Omental fat pad (tissue), 4 donors: ENCODE data around the gene LDAF1. TPM values are rescaled to one million over a fixed set of nuclear protein-coding genes. Genes with fewer than 3 reads are reported as not detected.

Experiments
- ATAC-seq: fragments of 150-250 bp; one replicate; pipeline ENCODE4 v1.9.1; 2016; ENCODE audit warnings: mild to moderate bottlenecking, moderate library complexity; ENCODE audit not compliant: low FRiP score
- DNase-seq: peaks from one replicate; pipeline ENCODE4 v3.0.0-alpha.2; 2019; ENCODE audit warnings: low spot score
- total RNA-seq, 4 donors: library from RNA; depleted of rRNA; stranded (reverse); fragments of >200 nt; gene quantifications; one replicate each; pipeline ENCODE4 v1.1.0, GENCODE V29; 2016
- TF ChIP-seq, protein P1 (sequence below), 3 donors: fragments of 450-650 bp; IDR thresholded peaks; one replicate each; pipeline ENCODE4 v1.5.1; 2016 to 2017; ENCODE audit warnings: antibody characterized with exemption in 3 of 3, mild to moderate bottlenecking in 3 of 3, moderate library complexity in 2 of 3

LDAF1 gene
- total RNA-seq, 4 donors from 2014 or later, result 22.6 to 60.4 (median 40.9) TPM

DNA sequence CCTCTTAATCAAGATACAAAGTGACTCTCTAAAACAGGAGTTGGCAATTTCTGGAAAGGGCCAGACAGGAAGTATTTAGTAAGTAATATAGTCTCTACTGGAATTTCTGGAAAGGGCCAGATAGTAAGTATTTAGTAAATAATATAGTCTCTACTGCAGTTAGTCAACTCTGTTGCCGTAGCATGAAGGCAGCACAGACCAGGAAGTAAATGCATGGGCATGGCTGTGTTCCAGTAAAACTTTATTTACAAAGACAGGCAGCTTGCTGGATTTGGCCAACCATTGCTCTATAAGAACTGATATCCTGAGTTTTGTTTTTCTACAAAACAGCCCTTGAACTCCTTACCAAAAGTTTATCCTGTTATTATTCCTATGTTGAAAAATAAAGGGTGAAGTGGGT lies 16.9 kb downstream of the LDAF1 start:
- ATAC-seq (no peak), DNase-seq (no peak)
- TF ChIP-seq, protein P1, sequence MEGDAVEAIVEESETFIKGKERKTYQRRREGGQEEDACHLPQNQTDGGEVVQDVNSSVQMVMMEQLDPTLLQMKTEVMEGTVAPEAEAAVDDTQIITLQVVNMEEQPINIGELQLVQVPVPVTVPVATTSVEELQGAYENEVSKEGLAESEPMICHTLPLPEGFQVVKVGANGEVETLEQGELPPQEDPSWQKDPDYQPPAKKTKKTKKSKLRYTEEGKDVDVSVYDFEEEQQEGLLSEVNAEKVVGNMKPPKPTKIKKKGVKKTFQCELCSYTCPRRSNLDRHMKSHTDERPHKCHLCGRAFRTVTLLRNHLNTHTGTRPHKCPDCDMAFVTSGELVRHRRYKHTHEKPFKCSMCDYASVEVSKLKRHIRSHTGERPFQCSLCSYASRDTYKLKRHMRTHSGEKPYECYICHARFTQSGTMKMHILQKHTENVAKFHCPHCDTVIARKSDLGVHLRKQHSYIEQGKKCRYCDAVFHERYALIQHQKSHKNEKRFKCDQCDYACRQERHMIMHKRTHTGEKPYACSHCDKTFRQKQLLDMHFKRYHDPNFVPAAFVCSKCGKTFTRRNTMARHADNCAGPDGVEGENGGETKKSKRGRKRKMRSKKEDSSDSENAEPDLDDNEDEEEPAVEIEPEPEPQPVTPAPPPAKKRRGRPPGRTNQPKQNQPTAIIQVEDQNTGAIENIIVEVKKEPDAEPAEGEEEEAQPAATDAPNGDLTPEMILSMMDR (IDR thresholded peaks at IDR 0.05), result no peak

- TF ChIP-seq, protein P1 (IDR thresholded peaks at IDR 0.05), result no peak
Observed at GRCh38 chr16:21179126-21179982, 20.9 kb downstream of the LDAF1 start.

GRCh38 chr16:21179983-21180365 lies 21.5 kb downstream of the LDAF1 start:
- no peak for DNase-seq
- TF ChIP-seq, protein P1 (IDR thresholded peaks at IDR 0.05), result no peak
- ATAC-seq, result no peak

More at GRCh38 chr16:21179126-21179982, 20.9 kb downstream of the LDAF1 start:
- ATAC-seq (no peak), DNase-seq (no peak)

GRCh38 chr16:21183995-21184394 lies 25.5 kb downstream of the LDAF1 start:
- TF ChIP-seq, protein P1 (IDR thresholded peaks at IDR 0.05), result no peak
- DNase-seq (no peak), ATAC-seq (no peak)

DNA sequence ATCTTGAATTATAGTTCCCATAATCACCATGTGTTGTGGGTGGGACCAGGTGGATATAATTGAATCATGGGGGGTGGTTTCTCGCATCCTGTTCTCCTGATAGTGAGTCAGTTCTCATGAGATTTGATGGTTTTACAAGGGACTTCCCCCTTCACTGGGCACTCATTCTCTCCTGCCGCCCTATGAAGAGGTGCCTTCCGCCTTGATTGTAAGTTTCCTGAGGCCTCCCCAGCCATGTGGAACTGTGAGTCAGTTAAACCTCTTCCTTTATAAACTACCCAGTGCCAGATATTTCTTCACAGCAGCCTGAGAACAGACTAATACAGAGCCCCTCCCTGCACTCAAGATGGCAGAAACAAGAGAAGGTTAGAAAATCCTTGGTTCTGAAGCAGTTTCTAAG lies 26.4 kb downstream of the LDAF1 start:
- no peak for ATAC-seq
- TF ChIP-seq, protein P1 (IDR thresholded peaks at IDR 0.05), result no peak
- no peak for DNase-seq

DNA sequence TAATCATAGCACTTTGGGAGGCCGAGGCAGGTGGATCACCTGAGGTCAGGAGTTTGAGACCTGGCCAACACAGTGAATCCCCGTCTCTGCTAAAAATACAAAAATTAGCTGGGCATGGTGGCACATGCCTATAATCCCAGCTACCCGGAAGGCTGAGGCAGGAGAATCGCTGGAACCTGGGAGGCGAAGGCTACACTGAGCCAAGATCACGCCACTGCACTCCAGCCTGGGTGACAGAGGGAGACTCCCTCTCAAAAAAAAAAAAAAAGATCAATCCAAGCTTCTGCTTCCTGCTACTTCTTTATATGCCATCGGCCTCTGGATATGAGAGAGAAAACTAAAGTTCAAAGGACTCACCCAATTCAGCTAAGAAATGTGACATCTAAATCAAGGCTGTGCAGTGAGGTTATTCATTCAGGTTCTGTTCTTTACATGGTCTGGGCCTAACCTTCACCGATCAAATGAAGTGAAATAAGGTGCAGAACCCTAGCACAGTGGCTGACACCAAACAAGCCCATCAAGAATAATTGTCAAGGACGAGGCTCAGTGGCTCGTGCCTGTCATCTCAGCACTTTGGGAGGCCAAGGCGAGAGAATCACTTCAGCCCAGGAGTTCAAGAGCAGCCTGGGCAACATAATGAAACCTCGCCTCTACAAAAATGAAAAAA lies 27.3 kb downstream of the LDAF1 start:
- ATAC-seq (no peak), DNase-seq (no peak)
- TF ChIP-seq, protein P1 (IDR thresholded peaks at IDR 0.05), result no peak
